ENCODE results near the gene NEU2. TPM values are rescaled to one million over a fixed set of nuclear protein-coding genes. Genes with fewer than 3 reads are reported as not detected.
A peak's percentile ranks its signal among the peaks of the same experiment; 100 is the strongest.

Gene NEU2
- total and polyA plus RNA-seq, 2 of the 13 experiments (the other 11 are each of a cell fraction or from before 2014, with no cell fraction given) = not detected

DNA sequence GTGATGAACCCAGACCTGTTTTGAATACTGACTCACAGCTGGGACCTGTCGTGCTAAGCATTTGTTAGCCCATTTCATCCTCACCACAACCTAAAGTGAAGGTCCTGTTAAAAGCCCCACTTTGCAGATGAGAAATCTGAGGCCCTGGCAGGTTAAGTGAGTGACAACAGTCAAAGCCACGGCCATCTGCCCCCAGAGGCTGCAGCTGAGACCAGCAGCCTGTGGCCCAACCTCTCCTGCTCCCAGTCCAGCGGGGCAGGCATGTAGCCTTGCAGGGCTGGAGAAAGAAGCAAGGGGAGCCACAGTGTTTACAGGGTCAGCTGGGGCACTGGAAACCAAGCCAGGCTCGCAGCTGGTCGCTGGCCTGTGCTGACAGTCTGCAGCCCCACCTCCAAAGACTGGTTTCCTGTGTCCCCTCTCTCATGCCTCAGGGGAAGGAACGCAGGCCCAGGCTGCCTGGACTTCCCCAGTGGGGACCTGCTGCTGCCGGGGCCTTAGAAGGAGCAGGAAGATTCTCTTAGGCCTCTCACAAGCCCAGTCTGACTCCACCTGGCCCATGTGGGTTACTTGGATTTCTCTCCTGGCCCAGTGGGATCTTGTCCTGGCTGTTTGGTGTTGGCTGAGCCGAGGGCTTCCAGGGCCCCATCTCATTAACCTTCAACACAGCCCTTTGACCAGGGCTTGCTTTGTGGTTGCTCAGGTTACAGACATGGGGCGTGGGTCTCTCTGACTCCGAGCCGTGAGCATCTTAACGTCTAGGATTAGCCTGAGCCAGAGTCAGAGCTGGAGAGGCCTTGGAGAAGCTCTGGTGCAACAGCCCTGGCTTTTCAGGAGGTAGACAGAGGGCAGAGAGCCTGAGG, 29.3 kb downstream of the NEU2 start (continued):
- TF ChIP-seq, protein P1, sequence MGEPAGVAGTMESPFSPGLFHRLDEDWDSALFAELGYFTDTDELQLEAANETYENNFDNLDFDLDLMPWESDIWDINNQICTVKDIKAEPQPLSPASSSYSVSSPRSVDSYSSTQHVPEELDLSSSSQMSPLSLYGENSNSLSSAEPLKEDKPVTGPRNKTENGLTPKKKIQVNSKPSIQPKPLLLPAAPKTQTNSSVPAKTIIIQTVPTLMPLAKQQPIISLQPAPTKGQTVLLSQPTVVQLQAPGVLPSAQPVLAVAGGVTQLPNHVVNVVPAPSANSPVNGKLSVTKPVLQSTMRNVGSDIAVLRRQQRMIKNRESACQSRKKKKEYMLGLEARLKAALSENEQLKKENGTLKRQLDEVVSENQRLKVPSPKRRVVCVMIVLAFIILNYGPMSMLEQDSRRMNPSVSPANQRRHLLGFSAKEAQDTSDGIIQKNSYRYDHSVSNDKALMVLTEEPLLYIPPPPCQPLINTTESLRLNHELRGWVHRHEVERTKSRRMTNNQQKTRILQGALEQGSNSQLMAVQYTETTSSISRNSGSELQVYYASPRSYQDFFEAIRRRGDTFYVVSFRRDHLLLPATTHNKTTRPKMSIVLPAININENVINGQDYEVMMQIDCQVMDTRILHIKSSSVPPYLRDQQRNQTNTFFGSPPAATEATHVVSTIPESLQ (CRISPR knock-in tag; conservative IDR thresholded peaks at IDR 0.05) = no peak; the same call in 1 of the 2 replicates
- TF ChIP-seq HNRNPLL (IDR thresholded peaks at IDR 0.05; ENCODE audit: low read depth, low read length, poor library complexity, severe bottlenecking) = no peak
- TF ChIP-seq, protein P2, sequence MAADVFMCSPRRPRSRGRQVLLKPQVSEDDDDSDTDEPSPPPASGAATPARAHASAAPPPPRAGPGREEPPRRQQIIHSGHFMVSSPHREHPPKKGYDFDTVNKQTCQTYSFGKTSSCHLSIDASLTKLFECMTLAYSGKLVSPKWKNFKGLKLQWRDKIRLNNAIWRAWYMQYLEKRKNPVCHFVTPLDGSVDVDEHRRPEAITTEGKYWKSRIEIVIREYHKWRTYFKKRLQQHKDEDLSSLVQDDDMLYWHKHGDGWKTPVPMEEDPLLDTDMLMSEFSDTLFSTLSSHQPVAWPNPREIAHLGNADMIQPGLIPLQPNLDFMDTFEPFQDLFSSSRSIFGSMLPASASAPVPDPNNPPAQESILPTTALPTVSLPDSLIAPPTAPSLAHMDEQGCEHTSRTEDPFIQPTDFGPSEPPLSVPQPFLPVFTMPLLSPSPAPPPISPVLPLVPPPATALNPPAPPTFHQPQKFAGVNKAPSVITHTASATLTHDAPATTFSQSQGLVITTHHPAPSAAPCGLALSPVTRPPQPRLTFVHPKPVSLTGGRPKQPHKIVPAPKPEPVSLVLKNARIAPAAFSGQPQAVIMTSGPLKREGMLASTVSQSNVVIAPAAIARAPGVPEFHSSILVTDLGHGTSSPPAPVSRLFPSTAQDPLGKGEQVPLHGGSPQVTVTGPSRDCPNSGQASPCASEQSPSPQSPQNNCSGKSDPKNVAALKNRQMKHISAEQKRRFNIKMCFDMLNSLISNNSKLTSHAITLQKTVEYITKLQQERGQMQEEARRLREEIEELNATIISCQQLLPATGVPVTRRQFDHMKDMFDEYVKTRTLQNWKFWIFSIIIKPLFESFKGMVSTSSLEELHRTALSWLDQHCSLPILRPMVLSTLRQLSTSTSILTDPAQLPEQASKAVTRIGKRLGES (CRISPR knock-in tag; IDR thresholded peaks at IDR 0.05; ENCODE audit: borderline replicate concordance) = no peak
- peak; percentile 90 for TF ChIP-seq EED (CRISPR knock-in tag; IDR thresholded peaks at IDR 0.05)
- no peak; the same call in 1 of the 2 replicates for TF ChIP-seq NFKB2 (CRISPR knock-in tag; IDR thresholded peaks at IDR 0.05; ENCODE audit: borderline replicate concordance)
- TF ChIP-seq CHCHD3 (CRISPR knock-in tag; IDR thresholded peaks at IDR 0.05) = no peak
- TF ChIP-seq, protein P3, sequence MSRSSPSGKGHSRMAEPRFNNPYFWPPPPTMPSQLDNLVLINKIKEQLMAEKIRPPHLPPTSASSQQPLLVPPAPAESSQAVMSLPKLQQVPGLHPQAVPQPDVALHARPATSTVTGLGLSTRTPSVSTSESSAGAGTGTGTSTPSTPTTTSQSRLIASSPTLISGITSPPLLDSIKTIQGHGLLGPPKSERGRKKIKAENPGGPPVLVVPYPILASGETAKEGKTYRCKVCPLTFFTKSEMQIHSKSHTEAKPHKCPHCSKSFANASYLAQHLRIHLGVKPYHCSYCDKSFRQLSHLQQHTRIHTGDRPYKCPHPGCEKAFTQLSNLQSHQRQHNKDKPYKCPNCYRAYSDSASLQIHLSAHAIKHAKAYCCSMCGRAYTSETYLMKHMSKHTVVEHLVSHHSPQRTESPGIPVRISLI (CRISPR knock-in tag; IDR thresholded peaks at IDR 0.05; ENCODE audit: borderline replicate concordance) = no peak; the same call in 1 of the 2 replicates
- no peak for TF ChIP-seq ZNF460 (CRISPR knock-in tag; IDR thresholded peaks at IDR 0.05; ENCODE audit: borderline replicate concordance)
- no peak for TF ChIP-seq ZNF234 (CRISPR knock-in tag; conservative IDR thresholded peaks at IDR 0.05)
- peak; percentile 97 for TF ChIP-seq TARDBP (CRISPR knock-in tag; IDR thresholded peaks at IDR 0.05)
- no peak for TF ChIP-seq NR1H2 (CRISPR knock-in tag; IDR thresholded peaks at IDR 0.05; ENCODE audit: borderline replicate concordance, low read depth)
- peak; percentile 10; the same call in 1 of the 2 replicates for TF ChIP-seq ZFP90 (CRISPR knock-in tag; IDR thresholded peaks at IDR 0.05; ENCODE audit: borderline replicate concordance)
- TF ChIP-seq, protein P4, sequence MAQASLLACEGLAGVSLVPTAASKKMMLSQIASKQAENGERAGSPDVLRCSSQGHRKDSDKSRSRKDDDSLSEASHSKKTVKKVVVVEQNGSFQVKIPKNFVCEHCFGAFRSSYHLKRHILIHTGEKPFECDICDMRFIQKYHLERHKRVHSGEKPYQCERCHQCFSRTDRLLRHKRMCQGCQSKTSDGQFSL (CRISPR knock-in tag; IDR thresholded peaks at IDR 0.05) = 0 out of 2 replicates have a peak, but pooled peaks have one; percentile 17
- TF ChIP-seq MLLT10 (CRISPR knock-in tag; IDR thresholded peaks at IDR 0.05) = no peak
- TF ChIP-seq STAG1 (CRISPR knock-in tag; IDR thresholded peaks at IDR 0.05) = peak; percentile 47

All from HepG2 (cell line).